Fibroblast of lung (primary cell): ENCODE data around the gene CHST15. TPM values are rescaled to one million over a fixed set of nuclear protein-coding genes. Genes with fewer than 3 reads are reported as not detected.

Experiments
- DNase-seq, 2 donors: peaks; one replicate each; pipeline versions ENCODE4 v3.0.0 to v3.0.0-alpha.2; 2010; ENCODE audit warnings: low read depth in 2 of 2
- H2AFZ ChIP-seq: 2 replicates; pipeline ENCODE4 v1.5.1; 2012; ENCODE audit warnings: low read length, control low read depth, inconsistent platforms
- H3K27ac ChIP-seq: 2 replicates; pipeline ENCODE4 v1.5.1; 2011; ENCODE audit warnings: low read length, control low read depth; ENCODE audit not compliant: insufficient read depth
- H3K27me3 ChIP-seq: 2 replicates; pipeline ENCODE4 v1.5.1; 2011; ENCODE audit warnings: mild to moderate bottlenecking, low read length; ENCODE audit not compliant: control insufficient read depth, insufficient read depth
- H3K36me3 ChIP-seq: 2 replicates; pipeline ENCODE4 v1.5.1; 2011; ENCODE audit warnings: low read length; ENCODE audit not compliant: control insufficient read depth, insufficient read depth
- H3K4me1 ChIP-seq: 2 replicates; pipeline ENCODE4 v1.5.1; 2011; ENCODE audit warnings: low read length; ENCODE audit not compliant: control insufficient read depth, insufficient read depth; ENCODE audit errors: extremely low read depth
- H3K4me2 ChIP-seq: 2 replicates; pipeline ENCODE4 v1.5.1; 2011; ENCODE audit warnings: low read length, control low read depth; ENCODE audit not compliant: insufficient read depth; ENCODE audit errors: extremely low read depth
- H3K4me3 ChIP-seq, 4 experiments: fragments of 200-600 bp in 1 of 4; sonication (generic) in 1 of 4; replicated peaks in 1 of 4; 2 replicates each; pipeline ENCODE4 v1.5.1; 2011 to 2016; ENCODE audit warnings: low read length in 4 of 4, low read depth in 3 of 4, mild to moderate bottlenecking in 3 of 4, control low read depth in 2 of 4, inconsistent platforms in 1 of 4, mixed read lengths in 1 of 4; ENCODE audit not compliant: insufficient read depth in 1 of 4; ENCODE audit errors: control extremely low read depth in 1 of 4
- H3K79me2 ChIP-seq: 2 replicates; pipeline ENCODE4 v1.5.1; 2012; ENCODE audit warnings: mild to moderate bottlenecking, low read length, inconsistent platforms; ENCODE audit not compliant: control insufficient read depth, insufficient read depth
- H3K9ac ChIP-seq: 2 replicates; pipeline ENCODE4 v1.5.1; 2011; ENCODE audit warnings: mild to moderate bottlenecking, low read length, control low read depth; ENCODE audit not compliant: insufficient read depth
- H3K9me3 ChIP-seq: 2 replicates; pipeline ENCODE4 v1.5.1; 2012; ENCODE audit warnings: low read depth, low read length; ENCODE audit not compliant: control insufficient read depth, insufficient read depth
- H4K20me1 ChIP-seq: 2 replicates; pipeline ENCODE4 v1.5.1; 2011; ENCODE audit warnings: low read length; ENCODE audit not compliant: control insufficient read depth, insufficient read depth; ENCODE audit errors: extremely low read depth
- CTCF ChIP-seq, 2 donors: IDR thresholded peaks in 1 of 2; conservative IDR thresholded peaks in 1 of 2; 1 replicate in 1 of 2; 2 replicates in 1 of 2; pipeline ENCODE4 v1.5.1; 2011 to 2012; ENCODE audit warnings: low read length in 2 of 2, control low read depth in 1 of 2, inconsistent platforms in 1 of 2, low read depth in 1 of 2, mild to moderate bottlenecking in 1 of 2
- EZH2 ChIP-seq: IDR thresholded peaks from 2 replicates; pipeline ENCODE4 v1.5.1; 2012; ENCODE audit warnings: low read length, control low read depth, mild to moderate bottlenecking; ENCODE audit errors: missing control alignments
- polyA plus RNA-seq, 2 donors: library from polyadenylated mRNA; depleted of rRNA in 1 of 2; stranded (reverse) in 1 of 2; unstranded in 1 of 2; fragments of >200 nt; gene quantifications; 2 replicates each; pipeline ENCODE4 v1.2.1, GENCODE V29; 2011 to 2012; ENCODE audit warnings: missing spikeins in 1 of 2
- total RNA-seq: library from RNA; depleted of rRNA; stranded (reverse); fragments of >200 nt; gene quantifications from 2 replicates; pipeline ENCODE4 v1.2.1, GENCODE V29; 2014

Gene CHST15
- total and polyA plus RNA-seq, 2 donors (not counting 1 experiment from before 2014, with no cell fraction given) = 5.0 to 7.9 TPM

DNA sequence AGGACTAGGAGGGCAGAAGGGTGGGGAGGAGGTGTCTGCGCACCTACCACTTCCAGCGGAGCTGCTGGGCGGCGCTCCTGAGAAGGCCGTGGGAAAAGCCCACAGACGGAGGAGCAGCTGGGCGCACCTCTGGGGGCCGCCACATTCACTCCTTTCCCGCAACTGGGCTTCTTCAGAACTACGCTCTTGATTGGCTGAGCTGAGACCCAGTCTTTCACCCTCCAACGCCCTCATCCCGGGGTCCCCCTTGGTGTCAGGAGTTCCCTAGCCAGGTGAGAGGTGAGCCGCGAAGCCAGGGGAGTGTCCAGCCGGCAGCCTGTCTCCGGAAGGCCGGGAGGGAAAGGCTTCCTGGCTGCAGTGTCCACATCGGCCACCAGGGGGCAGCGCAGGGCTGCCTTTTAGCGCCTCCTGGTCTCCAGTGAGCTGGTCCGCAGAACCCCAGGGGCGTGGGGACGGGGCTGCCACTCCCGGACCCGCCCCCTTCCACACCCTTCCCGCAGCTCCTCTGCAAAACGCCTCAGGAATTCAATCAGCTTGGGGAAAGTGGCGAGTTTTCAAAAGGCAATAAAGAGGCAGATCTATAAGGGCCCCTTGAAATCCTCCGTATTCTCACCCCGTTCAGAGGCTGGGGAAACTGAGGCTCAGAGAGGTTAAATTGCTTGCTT lies 98.8 kb downstream of the CHST15 start:
- no peak overlapping the region for H3K9ac ChIP-seq
- H3K9me3 ChIP-seq = no peaks in the 10 kb centered on the region
- H3K4me1 ChIP-seq = peaks cover 12% of the 10 kb centered on the region
- no peaks in the 10 kb centered on the region for H3K36me3 ChIP-seq
- peaks cover 11% of the 10 kb centered on the region for H3K27me3 ChIP-seq
- peak overlapping the region; percentile 94 for H3K4me2 ChIP-seq
- H4K20me1 ChIP-seq = no peaks in the 10 kb centered on the region
- H3K27ac ChIP-seq = peak overlapping the region; percentile 86
- peak overlapping the region; percentile 21 to 39 (median 30) for H3K4me3 ChIP-seq
- H3K79me2 ChIP-seq = no peaks in the 10 kb centered on the region
- peak; percentile 91 for TF ChIP-seq CTCF (conservative IDR thresholded peaks at IDR 0.05 in 1 of 2, IDR thresholded peaks at IDR 0.05 in 1 of 2; ENCODE audit: low read depth in 1 of 2, low read length in 2 of 2)
- no peak for TF ChIP-seq EZH2
- H2AFZ ChIP-seq = peak overlapping the region; percentile 32
- peak; percentile 87 to 88 for DNase-seq

GRCh38 chr10:123993534-123994416 lies 99.6 kb downstream of the CHST15 start:
- H3K4me1 ChIP-seq = peaks cover 12% of the 10 kb centered on the region
- no peak overlapping the region for H3K9ac ChIP-seq
- no peaks in the 10 kb centered on the region for H3K36me3 ChIP-seq
- no peak overlapping the region for H3K4me3 ChIP-seq
- DNase-seq = no peak
- H3K9me3 ChIP-seq = no peaks in the 10 kb centered on the region
- H4K20me1 ChIP-seq = no peaks in the 10 kb centered on the region
- H3K79me2 ChIP-seq = no peaks in the 10 kb centered on the region
- TF ChIP-seq CTCF (conservative IDR thresholded peaks at IDR 0.05 in 1 of 2, IDR thresholded peaks at IDR 0.05 in 1 of 2; ENCODE audit: low read depth in 1 of 2, low read length in 2 of 2) = no peak
- TF ChIP-seq EZH2 = no peak
- H3K27ac ChIP-seq = no peak overlapping the region
- no peak overlapping the region for H2AFZ ChIP-seq
- H3K27me3 ChIP-seq = peaks cover 11% of the 10 kb centered on the region
- H3K4me2 ChIP-seq = no peak overlapping the region
